Left colon (tissue), 2 donors: ENCODE data around the gene MED12L. TPM values are rescaled to one million over a fixed set of nuclear protein-coding genes. Genes with fewer than 3 reads are reported as not detected.
"Not testable (repeated sequence)": the region's sequence is repeated elsewhere in the genome, so short reads cannot be mapped to it uniquely, and the experiment has no call there.

Experiments
- ATAC-seq: fragments of 200-7000 bp; cut with Tn5 transposase; one replicate; pipeline ENCODE4 v1.9.1; 2020; ENCODE audit warnings: mild to moderate bottlenecking, moderate library complexity
- DNase-seq, 2 donors: peaks; one replicate each; pipeline ENCODE4 v3.0.0-alpha.2; 2020
- intact Hi-C, 2 donors: fragments of 100-400 bp; cut with DNase I in 1 of 2; cut with micrococcal nuclease in 1 of 2; formaldehyde crosslinking; loops; one replicate each; pipeline versions ENCODE4 v1.11.2 to v1.14.0; 2022; cut with DNase I, micrococcal nuclease
- total RNA-seq, 2 donors: library from RNA; stranded (reverse); fragmentation: NEBNext Ultra II Directional; extraction: Animal tissue kit (Norgen Biotek cat#: 25700); gene quantifications; one replicate each; pipeline ENCODE4 v1.2.1, GENCODE V29; 2021
- donor health status: DM: no; HTN: no; CAD: no.
- donor health status: DM: yes; HTN: yes; CAD: no.

MED12L gene
- total RNA-seq, 2 donors from 2014 or later, result 0.37 to 0.45 TPM

DNA sequence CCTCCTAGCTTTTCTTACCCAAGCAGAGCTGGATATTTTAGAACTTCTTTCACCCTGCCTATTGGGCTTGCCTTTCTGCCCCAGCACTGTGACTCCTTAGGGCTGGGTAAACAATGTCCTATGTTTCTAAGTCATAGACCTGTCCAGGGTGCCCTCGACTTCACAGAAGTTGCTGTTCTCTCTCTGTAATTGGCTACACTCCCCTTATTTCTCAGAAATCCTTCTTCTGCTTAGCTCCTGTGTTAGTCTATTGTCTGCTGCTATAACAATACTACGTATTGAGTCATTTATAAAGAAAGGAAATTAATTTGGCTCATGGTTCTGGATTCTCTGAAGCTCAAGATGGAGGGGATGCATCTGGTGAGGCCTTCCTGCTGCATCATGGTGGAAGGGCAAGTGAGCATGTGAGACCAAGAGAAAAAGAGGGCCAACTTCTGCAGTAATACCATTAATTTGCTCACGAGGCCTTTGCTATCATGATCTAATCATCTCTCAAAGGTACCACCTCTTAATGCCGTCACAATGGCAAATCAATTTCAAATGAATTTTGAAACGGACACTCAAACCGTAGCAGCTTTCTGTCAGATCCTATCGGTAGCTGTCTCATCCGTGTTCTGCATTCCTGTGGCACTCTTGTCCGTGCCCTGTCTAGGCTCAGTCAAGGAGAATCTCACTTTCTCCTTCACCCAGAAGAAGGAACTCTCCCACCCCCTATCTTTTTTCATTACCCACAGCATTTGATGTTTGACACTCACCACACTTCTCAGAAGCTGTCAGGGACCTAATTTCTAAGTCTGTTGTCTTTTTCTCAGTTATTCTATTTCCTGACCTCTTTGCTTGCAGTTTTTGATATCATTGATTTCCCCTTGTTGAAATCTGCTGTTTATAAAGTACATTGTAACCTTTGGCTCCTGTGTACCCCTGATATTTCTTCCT, 139.8 kb downstream of the MED12L start:
- intact Hi-C loops, result loop anchor here in 1 of 2 donors (10.0 kb wide), 1 partner anchor 59 kb away; no protein-coding TSS in a partner anchor
- no peak for ATAC-seq
- DNase-seq, result no peak

DNA sequence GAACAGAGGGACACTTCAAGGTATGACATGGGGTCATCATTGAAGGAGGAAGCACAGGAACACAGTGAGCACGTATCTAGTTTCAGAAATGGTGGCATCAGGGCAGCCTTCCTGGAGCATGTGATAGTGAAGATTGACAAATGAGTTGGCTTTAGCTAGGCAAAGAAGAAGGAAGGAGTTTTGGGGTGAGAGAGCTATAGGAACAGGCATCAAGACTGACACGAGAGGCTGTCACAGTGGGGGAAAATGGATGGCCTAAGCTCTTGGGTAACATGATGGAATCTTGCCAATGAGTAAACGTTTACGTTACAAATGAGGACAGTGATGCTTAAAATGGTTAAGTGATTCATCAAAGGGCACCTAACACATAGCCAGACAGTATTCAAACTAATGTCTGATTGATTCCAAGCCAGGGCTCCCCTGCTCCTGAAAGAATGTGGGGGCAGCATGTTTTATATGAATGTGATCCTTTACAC, 140.7 kb downstream of the MED12L start:
- no peak for DNase-seq
- intact Hi-C loops, result loop anchor here in 1 of 2 donors (10.0 kb wide), 1 partner anchor 59 kb away; no protein-coding TSS in a partner anchor
- no peak for ATAC-seq

DNA sequence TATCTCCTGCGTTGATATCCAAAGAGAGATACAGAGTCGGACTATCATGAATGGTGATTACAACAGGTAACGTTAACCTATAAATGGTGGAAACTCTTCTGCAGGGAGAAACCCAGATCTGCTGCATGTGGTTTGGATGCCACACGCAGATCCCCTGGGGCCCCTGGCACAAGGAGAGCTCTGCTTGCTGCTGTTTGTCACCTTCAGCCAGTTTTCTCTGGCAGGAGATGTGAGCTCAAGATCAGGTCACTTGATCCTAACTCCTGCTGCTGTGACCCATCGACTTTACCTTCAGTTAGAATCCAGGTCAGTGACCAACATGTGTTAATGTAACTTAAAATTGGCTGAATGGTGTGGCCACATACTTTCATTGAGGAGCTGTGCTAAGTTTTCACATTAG, 141.4 kb downstream of the MED12L start:
- ATAC-seq (no peak), DNase-seq (no peak)
- intact Hi-C loops, result loop anchor here in 1 of 2 donors (10.0 kb wide), 1 partner anchor 58 kb away; no protein-coding TSS in a partner anchor

- DNase-seq (no peak), ATAC-seq (peak; percentile 34)
- intact Hi-C loops, result loop anchor here in 1 of 2 donors (10.0 kb wide), 1 partner anchor 57 kb away; no protein-coding TSS in a partner anchor
Measured at GRCh38 chr3:151227266-151227806, 141.9 kb downstream of the MED12L start.

GRCh38 chr3:151227807-151228665, 142.6 kb downstream of the MED12L start:
- DNase-seq, result peak; percentile 46 to 73
- peak; percentile 86 for ATAC-seq
- intact Hi-C loops, result loop anchor here in 1 of 2 donors (10.0 kb wide), 1 partner anchor 57 kb away; no protein-coding TSS in a partner anchor

GRCh38 chr3:151228666-151229040, 143.2 kb downstream of the MED12L start:
- ATAC-seq (no peak), DNase-seq (no peak)
- intact Hi-C loops, result loop anchor here in 1 of 2 donors (10.0 kb wide), 1 partner anchor 56 kb away; no protein-coding TSS in a partner anchor

DNA sequence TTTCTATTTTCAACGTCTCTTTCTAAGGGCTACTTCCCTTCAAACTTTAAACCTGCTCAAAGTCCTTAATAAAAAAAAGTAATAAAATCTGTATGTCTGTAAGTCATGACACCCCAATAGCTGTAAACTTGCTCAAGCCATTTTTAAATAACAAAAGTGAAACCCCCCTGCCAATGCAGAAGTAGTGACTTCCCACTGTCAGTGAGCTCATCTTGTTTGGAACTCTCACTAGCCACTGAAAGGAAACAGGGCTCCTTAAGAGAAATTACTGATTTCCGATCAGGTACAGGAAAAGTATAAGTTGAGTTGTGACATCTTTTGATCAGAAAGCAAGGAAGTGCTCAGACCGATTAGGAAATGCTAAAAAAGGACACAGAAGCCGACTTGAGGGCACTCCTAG, 145.2 kb downstream of the MED12L start:
- ATAC-seq (no peak), DNase-seq (no peak)
- intact Hi-C loops, result loop anchor here in 1 of 2 donors (2.0 kb wide), 1 partner anchor 50 kb away; no protein-coding TSS in a partner anchor

- DNase-seq, ATAC-seq, intact Hi-C loops: not testable (repeated sequence)
Measured at GRCh38 chr3:151232403-151232802, 146.9 kb downstream of the MED12L start.

- intact Hi-C loops, result no loop called here
- ATAC-seq (no peak), DNase-seq (no peak)
Measured at GRCh38 chr3:151232991-151233390, 147.5 kb downstream of the MED12L start.

- ATAC-seq (no peak), DNase-seq (no peak)
- intact Hi-C loops, result no loop called here
Measured at GRCh38 chr3:151234825-151235224, 149.4 kb downstream of the MED12L start.

DNA sequence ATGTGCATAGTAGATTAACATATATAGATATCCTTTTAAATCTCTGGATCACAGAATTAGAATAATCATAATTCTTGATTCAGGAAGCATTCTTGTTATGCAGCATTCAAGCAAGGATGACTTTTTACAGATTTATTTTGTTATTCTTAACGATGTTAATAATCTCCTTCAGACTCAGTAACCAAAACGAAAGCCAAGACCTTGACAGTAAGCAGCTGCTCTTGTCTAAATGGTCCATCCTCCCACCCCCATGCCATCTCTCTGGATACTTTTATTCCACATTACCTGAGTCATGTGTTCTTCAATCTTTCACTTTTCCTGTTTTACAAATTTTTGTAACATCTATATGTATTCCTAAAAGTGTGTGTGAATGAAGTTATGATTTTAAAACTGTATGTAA, 150.9 kb downstream of the MED12L start:
- intact Hi-C loops, result no loop called here
- ATAC-seq, result no peak
- DNase-seq, result no peak

DNA sequence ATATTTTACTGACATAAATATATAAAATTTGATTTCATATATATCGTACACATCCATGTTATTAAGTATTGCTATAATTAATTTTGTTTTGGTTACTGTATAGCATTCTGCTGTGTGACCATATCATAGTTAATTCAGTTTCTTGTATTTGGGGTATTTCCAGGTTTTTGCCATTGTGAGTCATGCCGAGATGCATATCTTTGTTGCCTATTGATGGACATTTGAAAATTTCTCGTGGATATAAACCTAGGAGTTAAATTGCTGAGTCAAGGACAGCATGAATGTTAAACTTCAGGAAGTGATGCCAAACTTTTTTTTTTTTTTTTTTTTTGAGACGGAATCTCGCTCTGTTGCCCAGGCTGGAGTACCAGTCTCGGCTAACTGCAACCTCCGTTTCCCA, 151.3 kb downstream of the MED12L start:
- intact Hi-C loops, result no loop called here
- DNase-seq (no peak), ATAC-seq (no peak)

DNA sequence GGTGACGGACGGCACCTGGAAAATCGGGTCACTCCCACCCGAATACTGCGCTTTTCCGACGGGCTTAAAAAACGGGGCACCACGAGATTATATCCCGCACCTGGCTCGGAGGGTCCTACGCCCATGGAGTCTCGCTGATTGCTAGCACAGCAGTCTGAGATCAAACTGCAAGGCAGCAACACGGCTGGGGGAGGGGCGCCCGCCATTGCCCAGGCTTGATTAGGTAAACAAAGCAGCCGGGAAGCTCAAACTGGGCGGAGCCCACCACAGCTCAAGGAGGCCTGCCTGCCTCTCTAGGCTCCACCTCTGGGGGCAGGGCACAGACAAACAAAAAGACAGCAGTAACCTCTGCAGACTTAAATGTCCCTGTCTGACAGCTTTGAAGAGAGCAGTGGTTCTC, 156.5 kb downstream of the MED12L start:
- ATAC-seq, intact Hi-C loops, DNase-seq: not testable (repeated sequence)

DNA sequence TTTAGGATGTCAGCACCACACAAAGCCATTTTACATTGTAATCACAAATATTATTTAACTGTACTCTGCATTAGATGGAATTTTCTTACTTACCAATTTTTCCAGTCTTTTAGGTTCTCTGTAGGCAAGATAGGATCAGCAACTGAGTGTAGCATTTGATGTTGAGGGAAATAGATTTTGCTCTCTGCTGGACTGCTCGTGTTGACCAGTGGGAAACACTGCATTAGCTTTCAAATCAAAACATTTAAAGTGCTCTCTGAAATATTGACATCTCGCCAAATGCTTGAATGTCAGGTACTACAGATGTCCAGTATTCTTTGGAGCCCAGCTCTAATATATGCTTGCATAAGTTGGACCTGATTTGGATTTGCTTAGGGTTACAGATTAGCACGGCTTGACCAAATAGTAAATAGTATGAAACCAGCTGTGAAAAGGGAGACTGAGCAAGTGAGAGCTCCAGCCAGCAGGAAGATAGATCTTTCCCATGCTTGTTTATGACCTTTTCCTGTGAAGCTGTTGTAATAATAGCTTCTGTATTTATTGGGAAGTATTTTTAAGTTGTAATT, 163.4 kb downstream of the MED12L start:
- no peak for DNase-seq
- intact Hi-C loops, result no loop called here
- no peak for ATAC-seq

DNA sequence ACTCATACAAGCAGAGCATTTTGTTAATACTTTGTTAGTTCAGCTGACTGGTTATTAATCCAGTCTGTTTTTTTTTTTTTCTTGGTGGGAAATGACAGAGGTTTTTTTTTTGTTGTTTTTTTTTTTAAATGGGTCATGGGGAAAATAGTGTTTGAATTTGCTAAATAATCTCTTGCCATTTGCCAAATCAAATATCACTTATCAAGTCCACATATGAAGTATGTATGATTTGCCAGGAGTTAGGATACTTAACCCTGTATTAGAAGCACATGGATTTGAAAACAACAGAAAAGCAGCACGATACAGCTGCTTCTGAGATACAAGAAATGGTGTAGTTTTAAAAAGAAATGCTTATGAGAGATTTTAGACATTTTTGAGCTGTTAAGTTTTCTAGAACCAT, 171.3 kb downstream of the MED12L start:
- intact Hi-C loops, result no loop called here
- ATAC-seq (no peak), DNase-seq (no peak)

DNA sequence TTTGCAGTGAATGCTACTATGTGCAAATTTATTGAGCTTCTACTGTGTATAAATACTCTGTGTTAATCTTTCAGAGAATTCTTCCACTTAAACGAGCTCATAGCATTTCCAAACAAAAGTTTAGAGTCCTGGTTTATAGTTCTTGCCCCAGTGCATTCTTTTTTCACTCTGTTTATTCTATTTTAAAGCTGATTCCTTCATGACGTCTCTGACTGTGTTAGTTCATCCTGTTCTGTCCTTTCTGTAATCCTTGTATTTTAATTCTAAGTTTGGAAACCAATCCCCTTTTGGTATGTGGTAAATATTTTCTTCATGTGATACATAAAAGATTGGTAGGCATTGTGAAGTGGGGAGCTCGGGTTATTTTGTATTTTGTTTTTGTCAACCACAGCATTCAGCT, 174.2 kb downstream of the MED12L start:
- intact Hi-C loops, result no loop called here
- ATAC-seq (no peak), DNase-seq (no peak)

GRCh38 chr3:151262871-151263525, 177.5 kb downstream of the MED12L start:
- ATAC-seq, result no peak

DNA sequence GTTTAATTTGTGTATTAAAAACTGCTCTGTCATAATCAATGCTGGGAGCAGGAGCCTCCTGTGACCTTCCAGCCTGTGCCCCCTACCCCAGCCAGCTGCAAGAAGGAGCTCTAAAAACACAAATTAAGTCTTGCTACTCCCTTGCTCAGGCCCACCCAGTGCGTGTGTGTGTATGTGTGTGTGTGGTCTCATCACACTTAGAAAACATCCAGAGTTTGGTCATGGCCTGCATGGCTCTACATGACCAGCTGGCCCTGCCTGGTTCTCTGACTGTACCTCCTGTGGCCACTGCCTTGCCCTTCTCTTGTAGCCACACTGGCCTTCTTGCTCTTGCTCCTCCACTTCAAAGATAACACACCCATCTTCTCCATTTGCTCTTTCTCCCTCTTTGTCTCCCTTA, 179.1 kb downstream of the MED12L start:
- no peak for DNase-seq
- no peak for ATAC-seq
- intact Hi-C loops, result no loop called here

More at GRCh38 chr3:151262871-151263525, 177.5 kb downstream of the MED12L start:
- intact Hi-C loops, result no loop called here
- no peak for DNase-seq
